GM12864 (cell line): ENCODE data around the gene KIF1B.
"Not testable (repeated sequence)": the region's sequence is repeated elsewhere in the genome, so short reads cannot be mapped to it uniquely, and the experiment has no call there.

Source experiments
- DNase-seq: peaks from one replicate; pipeline ENCODE4 v3.0.0-alpha.2; 2011; ENCODE audit warnings: low read depth
- H3K4me3 ChIP-seq: 2 replicates; pipeline ENCODE4 v1.5.1; 2011; ENCODE audit warnings: mild to moderate bottlenecking, low read depth, low read length, control low read depth
- CTCF ChIP-seq: IDR thresholded peaks from 2 replicates; pipeline ENCODE4 v1.5.1; 2011; ENCODE audit warnings: low read depth, mild to moderate bottlenecking, moderate library complexity, low read length, control low read depth, inconsistent platforms; ENCODE audit errors: missing control alignments

KIF1B gene

DNA sequence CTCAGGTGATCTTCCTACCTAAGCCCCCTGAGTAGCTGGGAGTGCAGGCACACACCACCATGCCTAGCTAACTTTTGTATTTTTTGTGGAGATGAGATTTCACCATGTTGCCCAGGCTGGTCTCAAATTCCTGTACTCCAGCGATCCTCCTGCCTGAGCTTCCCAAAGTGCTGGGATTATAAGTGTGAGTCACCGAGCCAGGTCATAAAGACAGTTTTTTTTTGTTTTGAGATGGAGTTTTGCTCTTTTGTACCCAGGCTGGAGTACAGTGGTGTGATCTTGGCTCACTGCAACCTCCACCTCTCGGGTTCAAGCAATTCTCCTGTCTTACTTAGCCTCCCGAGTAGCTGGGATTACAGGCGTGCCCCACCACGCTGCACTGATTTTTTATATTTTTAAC, 42.1 kb downstream of the KIF1B start:
- no peak for TF ChIP-seq CTCF
- no peak for DNase-seq
- H3K4me3 ChIP-seq = no peak overlapping the region

GRCh38 chr1:10253149-10253548, 42.8 kb downstream of the KIF1B start:
- no peak overlapping the region for H3K4me3 ChIP-seq
- no peak for TF ChIP-seq CTCF
- DNase-seq = no peak

GRCh38 chr1:10253755-10254154, 43.4 kb downstream of the KIF1B start:
- TF ChIP-seq CTCF = no peak
- DNase-seq = no peak
- no peak overlapping the region for H3K4me3 ChIP-seq

GRCh38 chr1:10257851-10258250, 47.5 kb downstream of the KIF1B start:
- TF ChIP-seq CTCF = no peak
- no peak for DNase-seq
- H3K4me3 ChIP-seq = no peak overlapping the region

DNA sequence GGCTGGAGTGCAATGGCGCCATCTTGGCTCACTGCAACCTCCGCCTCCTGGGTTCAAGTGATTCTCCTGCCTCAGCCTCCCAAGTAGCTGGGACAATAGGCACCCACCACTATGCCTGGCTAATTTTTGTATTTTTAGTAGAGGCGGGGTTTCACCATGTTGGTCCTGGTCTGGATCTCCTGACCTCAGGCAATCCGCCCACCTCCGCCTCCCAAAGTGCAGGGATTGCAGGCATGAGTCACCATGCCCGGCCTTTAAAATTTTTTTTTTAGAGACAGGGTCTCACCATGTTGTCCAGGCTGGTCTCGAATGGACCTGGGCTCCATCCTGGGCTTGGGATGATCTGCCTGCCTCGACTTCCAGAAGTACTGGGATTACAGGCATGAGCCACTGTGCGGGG, 49.2 kb downstream of the KIF1B start:
- not testable (repeated sequence) for DNase-seq

DNA sequence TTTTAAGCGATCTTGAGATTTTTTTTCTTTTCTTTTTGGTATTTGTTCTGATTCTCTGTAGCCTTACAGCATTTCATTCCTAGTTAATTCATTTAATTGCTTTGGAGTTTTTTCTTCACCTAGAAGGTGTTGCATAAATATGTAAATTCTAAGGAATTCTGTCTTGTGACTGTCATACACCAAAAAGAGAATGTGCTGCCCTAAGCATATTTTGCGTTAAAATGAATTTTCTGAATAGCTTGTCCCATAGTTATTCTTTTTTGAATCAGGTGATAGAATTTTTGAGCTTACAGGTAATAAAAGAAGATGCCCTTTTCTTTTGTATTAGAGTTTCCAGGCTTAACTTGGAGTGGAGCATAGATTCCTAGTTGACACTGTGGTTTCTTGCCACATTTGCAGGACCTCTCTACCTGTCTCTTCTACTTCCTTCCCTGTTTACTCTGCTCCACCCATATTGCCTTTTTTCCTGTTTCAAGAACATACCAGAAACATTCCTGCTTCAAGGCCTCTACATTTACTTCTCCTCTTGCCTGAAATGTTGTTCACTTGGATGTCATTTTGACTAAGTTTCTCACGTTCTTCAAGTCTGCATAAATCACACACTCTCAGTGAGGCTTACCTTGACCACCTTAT, 53.2 kb downstream of the KIF1B start:
- no peak for TF ChIP-seq CTCF
- DNase-seq = no peak
- no peak overlapping the region for H3K4me3 ChIP-seq

More for the DNA sequence above, 49.2 kb downstream of the KIF1B start:
- H3K4me3 ChIP-seq = not testable (repeated sequence)

DNA sequence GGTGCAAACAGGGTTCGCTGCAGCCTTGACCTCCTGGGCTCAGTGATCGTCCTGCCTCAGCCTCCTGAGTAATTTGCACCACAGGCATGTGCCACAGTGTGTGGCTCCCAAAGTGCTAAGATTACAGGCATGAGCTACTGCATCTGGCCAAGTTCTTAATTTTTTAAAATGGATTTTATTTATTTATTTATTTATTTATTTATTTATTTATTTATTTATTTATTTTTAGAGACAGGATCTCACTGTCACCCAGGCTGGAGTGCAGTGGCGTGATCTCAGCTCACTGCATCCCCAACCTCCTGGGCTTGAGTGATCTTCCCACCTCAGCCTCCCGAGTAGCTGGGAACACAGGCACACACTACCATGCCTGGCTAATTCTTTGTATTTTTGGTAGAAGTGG, 54.7 kb downstream of the KIF1B start:
- no peak for DNase-seq
- no peak overlapping the region for H3K4me3 ChIP-seq
- no peak for TF ChIP-seq CTCF
